HG03025 (cell line): ENCODE measurements around the gene RHOF.
"Not testable (repeated sequence)": the region's sequence is repeated elsewhere in the genome, so short reads cannot be mapped to it uniquely, and the experiment has no call there.

Experiments
- ATAC-seq: cut with Tn5 transposase; IDR thresholded peaks from one replicate; pipeline ENCODE4 v1.9.1; 2021; ENCODE audit warnings: mild to moderate bottlenecking, moderate library complexity; ENCODE audit not compliant: unreplicated experiment, low FRiP score

The RHOF gene

DNA sequence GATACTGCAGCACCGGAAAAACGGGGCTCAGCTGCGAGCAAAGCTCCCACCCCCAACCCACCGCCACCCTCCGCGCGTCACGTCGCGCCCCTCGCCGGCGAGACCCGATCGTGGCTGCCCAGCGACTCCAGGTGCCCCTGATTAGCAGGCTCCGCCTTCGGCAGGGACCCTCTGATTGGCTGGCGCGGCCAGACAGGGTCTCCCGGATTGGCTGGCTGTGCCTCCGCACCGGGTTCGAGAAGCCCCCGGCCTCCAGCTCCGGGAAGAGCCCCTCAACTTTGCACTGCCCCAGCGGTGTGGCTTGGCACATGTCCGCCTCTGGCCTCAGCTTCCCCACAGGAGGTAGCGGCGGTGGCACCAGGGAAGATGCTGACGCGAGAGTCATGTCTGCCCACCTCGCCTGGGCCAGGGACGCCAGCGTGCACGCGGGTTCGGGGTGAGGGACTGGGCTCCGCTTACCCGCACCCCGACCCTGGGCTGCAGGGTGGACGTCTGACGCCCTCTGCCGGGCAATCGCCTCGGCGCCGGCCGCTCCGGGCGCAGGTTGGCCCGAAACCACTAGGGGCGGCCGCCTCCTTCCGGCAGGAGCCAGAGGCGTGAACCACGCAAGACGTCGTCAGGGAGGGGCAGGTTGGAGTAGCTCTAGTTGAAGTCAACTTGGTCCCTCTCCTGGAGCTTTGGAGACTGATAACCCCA is 498 bp upstream of the RHOF start:
- peak; percentile 42 for ATAC-seq

DNA sequence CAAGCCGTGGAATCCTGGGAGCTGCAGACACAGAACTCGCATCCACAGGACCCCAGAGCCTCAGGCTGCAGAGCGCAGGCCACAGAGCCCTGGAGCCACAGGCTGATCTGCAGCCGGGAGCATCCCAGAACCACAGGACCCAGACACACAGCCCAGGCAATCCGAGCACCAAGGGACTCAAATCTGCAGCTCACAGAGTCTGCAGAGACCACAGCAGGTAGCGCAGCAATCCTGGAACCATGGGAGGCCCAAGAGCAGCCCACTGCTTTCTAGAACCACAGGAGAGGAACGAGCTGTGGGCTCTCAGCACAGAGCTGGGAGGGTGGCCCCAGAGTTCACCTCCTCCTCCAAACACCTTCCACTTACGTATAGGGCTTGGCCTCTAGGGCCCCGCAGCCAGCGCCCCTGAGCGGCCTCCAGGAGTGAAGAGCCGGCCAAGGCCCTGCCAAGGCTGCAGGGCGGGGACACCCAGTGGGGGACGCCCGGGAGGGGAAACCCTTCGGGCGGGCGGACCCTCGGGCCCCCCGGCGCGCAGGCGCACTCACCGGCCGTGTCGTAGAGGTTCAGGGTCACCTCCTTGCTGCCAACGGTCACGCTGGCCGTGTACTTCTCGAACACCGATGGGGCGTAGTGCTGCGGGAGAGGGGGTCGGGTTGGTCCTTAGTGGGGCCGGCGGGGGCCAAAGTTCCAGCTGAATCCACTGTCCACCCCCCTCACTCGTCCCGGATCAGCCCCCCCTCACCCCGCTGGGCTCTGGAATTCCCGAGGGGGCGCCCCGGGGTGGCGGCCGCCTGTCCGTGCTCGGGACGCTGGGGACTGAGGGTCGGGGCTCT is 665 bp downstream of the RHOF start:
- ATAC-seq = no peak

DNA sequence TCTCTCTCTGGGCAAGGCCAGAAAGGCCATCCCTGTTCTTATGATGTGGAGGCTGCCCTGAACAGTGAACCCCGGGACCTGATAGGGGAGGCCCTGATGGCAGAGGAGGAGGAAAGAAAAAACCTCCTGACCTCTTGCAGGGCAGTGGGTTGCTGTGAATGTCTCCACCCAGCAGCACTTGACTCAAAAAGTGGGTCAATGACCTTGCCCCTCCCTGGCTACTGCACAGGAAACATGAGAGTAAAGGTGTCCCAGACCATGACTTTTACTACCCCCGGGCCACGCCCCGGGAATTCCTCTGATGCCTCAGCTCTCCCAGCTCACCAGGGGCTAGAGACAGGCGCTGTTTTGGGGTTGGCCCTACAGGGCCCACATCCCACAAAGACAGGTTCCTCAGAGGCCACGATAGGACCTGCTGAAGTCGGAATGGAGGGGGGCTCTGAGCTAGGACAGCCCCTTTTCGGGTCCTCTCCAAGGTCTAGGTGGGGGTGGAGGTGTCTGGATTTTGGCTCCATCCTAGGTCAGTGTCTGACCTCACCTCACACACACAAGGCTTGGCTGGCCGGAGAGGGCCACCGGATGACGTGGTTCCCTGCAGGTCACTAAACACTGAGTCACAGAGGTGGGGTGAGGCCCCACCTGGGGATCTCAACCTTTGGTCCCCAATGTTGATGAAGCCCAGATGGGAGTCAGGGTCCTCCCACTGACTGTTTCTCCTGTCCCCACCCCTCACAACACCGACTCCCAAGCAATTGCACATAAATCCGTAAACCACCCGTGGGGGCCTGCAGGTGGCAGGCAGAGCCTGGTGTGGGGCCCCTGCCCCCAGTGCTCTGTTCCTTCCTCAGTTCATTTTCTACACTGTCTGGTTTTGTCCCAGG is 1.6 kb downstream of the RHOF start:
- no peak for ATAC-seq

DNA sequence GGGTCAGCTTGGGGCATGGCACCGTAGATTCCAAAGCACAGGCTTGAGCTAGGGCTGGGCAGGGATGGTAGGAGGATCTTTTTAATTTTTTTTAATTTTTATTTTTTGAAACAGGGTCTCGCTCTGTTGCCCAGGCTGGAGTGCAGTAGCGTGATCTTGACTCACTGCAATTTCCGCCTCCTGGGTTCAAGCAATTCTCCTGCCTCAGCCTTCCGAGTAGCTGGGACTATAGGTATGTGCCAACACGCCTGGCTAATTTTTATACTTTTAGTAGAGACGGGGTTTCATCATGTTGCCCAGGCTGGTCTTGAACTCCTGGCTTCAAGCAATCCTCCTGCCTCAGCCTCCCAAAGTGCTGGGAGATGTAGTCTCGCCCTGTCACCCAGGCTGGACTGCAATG is 2.7 kb downstream of the RHOF start:
- ATAC-seq = not testable (repeated sequence)

DNA sequence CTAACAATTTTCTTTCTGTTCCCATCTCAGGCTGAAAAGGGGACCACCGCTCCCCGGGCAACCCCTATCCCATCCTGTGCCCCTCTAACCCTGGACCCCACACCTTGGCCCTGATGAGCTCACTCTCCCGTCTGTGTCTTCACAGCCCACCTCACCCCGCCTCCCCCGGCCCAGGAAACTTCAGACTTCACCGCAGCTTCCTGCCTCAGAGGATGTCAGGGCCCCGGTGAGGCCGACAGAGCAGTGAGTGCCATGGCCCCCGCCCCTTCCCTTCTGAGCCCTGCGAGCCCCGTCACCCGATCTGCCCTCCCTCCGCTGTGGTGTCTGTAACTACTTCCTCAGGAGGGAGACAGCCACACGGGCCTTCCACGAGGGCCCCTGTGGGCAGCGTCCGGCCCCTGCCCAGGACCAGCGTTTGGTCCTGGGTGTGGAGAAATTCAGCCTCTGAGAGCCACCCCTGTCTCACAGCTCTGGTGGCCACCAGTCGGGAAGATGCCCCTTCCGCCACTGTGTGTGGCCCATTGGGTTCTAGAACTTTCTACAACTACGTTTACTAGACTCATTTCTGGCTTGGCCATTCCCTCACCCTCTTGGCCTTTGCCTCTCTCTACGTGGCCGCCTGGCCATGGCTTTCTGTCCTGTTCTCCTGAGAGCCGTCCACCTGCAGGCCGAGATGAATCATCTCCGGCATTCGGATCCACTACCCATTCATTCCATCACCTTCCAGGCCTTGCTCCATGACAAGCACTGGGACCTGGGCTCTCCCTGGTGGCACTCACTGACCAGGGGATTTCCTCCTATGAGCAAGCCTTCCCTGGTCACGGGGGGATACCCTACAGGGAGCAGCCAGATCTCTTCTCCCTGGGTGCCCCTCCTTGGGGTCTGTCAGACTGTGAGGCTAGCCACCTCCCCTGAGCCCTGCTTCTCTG is 3.4 kb downstream of the RHOF start:
- ATAC-seq = peak; percentile 31

DNA sequence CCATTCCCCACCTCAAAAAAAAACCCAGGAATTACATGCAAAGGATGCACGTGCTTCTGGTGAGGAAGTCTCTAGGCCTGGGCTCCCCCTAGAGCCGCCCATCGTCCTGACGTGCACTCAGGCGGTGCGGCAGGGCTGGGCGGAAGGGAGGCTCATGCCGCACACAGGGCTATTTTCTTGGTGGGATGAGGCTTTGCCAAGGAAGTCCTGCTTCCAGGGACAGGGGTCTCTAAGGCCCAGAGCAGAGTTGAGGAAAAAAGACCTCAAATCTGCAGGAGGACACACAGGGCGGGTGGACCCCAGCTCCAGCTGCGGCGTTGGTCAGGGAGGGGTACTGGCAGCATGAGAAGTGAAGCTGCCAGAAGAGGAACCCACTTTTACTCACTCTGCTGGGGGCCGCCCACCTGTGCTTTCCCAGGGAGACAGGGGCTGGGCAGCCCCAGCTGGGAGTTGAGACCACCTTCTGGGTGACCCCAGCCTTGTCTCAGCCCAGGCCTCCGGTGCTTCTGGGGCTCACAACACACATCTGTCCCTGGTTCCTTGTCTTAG is 4.2 kb downstream of the RHOF start:
- ATAC-seq = no peak

DNA sequence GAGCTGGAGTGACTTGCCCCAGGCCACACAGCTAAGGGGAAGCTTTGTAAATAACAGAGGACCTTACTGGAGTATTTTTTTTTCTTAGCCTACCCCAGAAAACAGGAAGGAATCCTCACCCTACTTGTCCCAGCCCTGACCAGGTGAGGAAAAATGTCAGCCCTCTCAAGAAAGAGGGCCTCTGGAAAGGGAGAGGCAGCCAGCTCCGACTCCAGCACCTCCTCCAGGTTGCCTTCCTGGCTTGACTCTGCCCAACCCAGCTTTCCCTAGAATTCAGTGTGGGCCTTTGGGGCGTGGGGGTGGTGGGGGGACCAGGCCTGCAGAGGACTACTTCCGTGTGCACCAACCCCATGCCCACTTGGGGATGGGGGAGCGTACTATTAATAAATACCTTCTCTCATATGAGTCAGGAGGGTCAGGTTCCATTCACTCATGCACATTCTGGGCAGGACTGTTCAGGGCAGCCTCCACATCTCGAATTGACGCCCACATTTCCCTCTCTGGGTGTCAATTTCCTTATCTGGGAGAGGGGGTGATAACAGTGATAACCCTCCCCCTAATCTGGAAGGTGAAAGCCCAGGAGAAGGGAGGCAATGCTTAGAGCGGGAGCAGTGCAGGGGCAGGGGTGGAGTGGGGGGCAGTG is 5.2 kb downstream of the RHOF start:
- ATAC-seq = no peak

DNA sequence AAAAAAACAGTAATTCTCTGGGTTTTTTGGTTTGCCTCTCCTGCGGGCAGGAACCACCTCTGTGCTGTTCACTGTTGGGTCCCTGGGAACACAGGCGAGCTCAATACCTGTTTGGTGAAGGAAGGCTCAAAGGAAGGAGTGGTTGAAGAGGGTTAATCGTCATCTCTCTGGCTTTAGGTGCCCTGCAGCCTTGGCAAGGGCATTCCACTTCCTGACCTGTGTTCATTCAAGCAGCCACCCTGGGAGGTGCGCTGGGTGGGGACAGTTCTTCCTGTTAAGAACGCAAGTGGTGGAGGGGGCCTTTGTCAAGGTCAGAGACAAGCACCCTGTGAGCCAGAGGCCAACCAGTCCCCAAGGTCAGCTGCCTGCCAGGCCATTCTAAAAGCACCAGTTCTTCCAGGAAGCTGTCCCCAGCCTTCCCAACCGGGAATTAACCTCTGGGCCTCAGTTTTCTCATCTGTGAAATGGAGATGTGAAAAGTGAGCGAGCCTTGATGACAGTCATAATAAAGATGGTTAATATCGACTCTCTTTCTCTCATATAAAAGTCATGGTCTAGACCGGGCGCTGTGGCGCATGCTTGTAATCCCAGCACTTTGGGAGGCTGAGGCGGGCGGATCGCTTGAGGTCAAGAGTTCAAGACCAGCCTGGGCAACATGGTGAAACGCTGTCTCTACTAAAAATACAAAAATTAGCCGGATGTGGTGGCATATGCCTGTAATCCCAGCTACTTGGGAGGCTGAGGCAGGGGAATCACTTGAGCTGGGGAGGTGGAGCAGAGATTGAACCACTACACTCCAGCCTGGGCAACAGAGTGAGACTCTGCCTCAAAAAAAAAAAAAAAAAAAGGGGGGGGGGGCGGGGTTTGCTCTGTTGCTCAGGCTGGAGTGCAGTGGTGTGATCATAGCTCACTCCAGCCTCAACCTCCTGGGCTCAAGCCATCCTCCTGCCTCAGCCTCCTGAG is 6.1 kb downstream of the RHOF start:
- ATAC-seq = no peak

DNA sequence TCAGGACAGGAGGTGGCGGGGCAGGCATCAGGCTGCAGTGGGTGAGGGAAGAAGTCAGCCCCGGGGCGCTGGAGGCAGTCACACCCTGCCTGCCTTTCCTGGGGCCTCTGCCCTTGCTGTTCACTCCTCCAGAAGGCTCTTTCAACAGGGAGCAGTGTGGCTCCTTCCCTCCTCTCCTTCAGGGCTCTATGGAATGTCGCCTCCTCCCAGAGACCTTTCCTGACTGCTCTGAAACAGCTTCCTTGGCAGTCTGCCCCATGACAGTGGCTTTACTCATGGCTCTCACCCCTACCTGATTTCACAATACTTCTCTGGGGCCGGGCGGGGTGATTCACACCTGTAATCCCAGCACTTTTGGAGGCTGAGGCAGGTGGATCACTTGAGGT is 7.1 kb downstream of the RHOF start:
- ATAC-seq = no peak

DNA sequence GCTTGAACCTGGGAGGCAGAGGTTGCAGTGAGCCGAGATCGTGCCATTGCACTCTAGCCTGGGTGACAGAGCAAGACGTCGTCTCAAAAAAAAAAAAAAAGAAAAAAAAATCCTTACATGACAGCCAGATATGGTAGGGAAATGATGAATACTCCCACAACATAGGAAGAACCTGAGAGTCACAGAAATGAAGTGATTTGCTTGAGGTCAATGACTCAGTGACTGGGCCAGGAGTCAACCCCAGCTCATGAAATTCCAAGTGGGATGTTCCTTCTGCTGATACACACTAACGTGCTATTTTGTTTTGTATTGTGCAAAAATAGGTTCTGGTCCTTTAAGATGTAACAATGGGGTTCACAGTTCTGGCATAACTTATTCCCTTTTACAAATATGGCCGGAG is 9.0 kb downstream of the RHOF start:
- no peak for ATAC-seq

DNA sequence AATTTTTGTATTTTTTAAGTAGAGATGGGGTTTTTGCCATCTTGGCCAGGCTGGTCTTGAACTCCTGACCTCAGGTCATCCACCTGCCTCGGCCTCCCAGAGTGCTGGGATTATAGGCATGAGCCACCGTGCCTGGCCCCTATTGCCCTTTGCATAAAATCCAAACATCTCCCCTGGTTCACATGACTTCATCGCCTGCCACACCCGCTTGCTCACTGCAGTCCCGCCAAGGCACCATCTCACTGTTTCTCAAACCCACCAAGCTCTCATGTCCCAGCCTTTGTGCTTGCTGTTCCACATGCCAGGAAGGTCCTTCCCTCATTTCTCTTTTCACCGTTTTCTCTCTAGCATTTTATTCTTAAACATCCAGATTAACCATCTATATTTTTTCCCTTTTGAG is 9.7 kb downstream of the RHOF start:
- ATAC-seq = no peak

DNA sequence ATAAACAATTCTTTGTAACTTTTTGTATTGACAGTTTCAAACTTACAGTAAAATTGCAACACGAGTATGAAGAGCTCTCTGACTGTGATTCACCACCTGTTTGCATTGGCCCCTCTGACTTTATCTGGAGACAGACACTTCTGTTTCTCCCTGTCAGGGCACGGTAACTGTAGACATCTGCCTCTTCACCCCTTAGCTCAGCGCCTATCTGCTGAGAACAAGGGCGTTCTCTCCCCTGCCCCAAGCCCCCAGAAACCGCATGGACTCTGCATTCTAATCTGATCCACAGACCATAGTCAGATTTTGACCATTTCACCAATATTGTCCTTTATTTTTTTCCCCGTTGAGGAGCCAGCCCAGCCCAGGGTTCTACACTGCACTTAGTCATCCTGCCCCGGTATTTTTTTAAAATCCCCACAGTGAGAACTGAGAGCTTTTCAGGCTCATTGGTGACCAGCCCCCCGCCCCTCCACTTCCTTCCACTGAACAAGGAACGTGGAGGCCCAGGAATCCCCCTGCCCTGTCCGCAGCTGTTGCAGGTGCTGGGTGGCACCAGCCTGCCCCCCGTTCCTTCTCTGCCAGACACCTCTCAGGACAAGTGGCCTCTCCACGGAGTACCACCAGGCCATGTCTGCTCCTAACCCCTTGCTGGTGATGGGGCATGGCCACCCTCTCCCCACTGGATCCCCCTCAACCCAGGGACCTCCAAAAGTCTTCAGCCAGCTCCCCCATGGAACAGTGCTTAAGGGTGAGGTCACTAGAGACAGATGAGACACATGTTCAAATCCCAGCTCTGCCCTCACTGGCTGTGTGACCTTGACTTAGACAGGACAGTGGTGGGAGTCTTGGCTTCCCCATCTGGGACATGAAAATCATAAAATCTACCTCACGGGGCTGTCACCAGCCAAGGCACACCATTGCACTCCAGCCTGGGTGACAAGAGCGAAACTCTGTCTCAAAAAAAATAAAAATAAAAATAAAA is 11.2 kb downstream of the RHOF start:
- no peak for ATAC-seq

DNA sequence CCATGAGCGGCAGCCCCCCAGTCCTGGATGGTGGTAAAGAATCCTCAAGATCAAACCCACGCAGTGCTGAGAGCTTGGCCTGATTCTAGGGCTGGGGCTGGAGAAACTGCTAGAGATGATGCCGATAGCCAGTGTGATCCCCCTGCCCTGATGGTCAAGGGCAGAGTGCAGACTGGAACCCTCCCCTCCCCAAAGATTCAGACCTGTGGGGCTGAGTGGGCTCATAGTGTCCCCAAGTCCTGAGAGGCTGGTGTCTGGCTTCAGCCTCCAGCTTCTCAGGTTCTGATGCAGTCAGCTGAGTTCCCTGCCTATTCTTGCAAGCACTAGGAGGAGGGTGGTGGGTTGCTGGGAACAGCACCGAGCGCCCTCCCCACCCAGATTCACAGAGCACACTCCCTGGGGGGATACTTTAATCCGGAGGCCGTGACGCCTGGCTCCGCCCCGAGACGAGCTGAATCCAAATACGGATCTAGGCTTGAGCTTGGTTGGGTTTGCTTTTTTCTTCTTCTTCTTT is 11.9 kb downstream of the RHOF start:
- no peak for ATAC-seq

DNA sequence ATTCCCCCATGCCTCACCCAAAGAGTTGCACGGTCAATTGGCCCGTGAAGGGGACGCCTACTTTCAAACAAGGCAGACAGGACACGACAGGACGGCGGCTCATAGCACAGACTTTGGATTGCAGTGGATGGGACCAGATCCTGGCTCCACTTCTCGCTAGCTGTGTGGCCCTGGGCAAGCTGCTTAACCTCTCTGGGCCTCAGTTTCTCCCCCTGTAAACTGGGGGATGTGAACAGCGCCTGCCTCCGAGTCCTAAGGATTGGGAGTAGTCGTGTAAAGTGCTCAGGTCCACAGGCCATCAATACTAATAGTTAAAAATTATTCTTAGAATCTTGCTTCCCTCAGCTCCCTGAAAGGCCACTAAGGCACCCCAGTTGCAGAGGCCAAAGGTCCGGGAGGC is 13.1 kb downstream of the RHOF start:
- no peak for ATAC-seq

DNA sequence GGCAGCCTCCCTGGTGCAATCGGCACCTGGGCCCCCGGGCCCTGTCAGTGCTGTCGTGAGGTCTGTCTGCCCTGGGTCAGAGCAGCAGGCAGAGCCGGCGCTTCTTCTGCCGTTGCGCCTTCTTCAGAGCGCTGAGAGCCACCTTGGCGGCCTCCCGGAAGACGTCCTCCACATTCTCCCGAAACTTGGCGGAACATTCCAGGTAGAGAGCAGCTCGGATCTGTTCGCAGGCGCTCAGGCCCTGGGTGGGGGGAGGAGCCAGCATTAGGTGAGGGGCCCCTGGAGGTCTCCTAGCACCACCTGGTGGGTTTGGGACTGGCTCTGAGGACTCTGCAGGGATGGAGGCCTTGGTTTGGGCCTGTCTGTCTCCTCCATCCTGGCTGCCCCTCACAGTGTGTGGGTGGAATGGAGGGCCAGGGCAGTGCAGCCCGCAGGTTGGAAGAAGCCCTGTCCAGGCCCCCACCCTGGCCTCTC is 14.0 kb downstream of the RHOF start:
- ATAC-seq = no peak

DNA sequence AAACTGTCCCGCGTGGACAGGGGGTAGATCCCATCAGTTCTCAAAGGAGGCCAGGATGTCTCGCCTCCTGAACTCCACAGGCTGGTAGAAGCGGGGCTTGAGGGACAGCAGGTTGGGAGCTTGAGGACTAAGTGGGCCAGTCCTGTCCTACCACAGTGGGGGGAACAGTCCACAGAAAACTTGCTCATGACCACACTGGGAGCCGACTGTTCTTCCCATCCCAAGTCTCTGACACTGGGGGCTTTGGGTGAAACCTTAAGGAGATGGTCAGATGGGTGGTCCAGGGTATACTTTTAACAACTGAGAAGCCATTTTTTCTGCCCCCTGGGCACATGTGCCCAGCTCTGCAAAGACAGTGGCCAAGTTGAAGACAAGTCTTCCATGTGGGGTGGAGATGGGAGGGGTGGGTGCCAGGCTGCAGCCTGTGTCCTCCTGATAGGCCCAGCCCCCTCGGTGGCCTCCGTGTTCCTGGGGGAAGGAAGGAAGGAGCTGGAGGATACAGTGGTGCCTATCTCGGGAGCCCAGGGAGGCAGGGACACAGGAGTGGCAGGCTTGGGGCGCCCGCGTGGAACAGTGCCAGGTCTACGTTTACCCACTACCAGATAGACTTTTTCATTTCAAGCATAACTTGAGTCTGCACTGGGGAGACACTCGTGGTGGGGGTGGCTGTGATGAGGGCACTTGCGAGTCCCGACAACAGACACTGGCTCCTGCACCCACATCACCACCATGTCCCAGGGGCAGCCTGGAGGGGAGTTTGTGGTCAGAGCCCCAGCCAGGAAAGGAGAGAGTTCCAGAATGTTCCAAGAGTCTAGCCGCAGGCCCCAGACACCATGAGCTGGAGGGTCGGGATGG is 14.7 kb downstream of the RHOF start:
- no peak for ATAC-seq
